Measurements from ENCODE around the gene EFHC2.

EFHC2 gene

GRCh38 chrX:44227991-44228390 lies 115.5 kb downstream of the EFHC2 start:
- TF ChIP-seq CTCF (IDR thresholded peaks at IDR 0.05; ENCODE audit: extremely low read depth, insufficient read depth, missing control alignments): no peak
- DNase-seq (ENCODE audit: low spot score): no peak
- in situ Hi-C loops (cut with MboI; ENCODE audit: low pct_unique_long_range_greater_than_20kb, low sequenced_read_pairs, unreplicated experiment): no loop called here

GRCh38 chrX:44225667-44226066 lies 117.8 kb downstream of the EFHC2 start:
- in situ Hi-C loops (cut with MboI; ENCODE audit: low pct_unique_long_range_greater_than_20kb, low sequenced_read_pairs, unreplicated experiment): no loop called here
- no peak for TF ChIP-seq CTCF (IDR thresholded peaks at IDR 0.05; ENCODE audit: extremely low read depth, insufficient read depth, missing control alignments)
- DNase-seq (ENCODE audit: low spot score): no peak

GRCh38 chrX:44224760-44225159 lies 118.7 kb downstream of the EFHC2 start:
- in situ Hi-C loops (cut with MboI; ENCODE audit: low pct_unique_long_range_greater_than_20kb, low sequenced_read_pairs, unreplicated experiment): no loop called here

GRCh38 chrX:44223150-44223549 lies 120.3 kb downstream of the EFHC2 start:
- in situ Hi-C loops (cut with MboI; ENCODE audit: low pct_unique_long_range_greater_than_20kb, low sequenced_read_pairs, unreplicated experiment): no loop called here
- no peak for DNase-seq (ENCODE audit: low spot score)
- no peak for TF ChIP-seq CTCF (IDR thresholded peaks at IDR 0.05; ENCODE audit: extremely low read depth, insufficient read depth, missing control alignments)

More at GRCh38 chrX:44224760-44225159, 118.7 kb downstream of the EFHC2 start:
- no peak for DNase-seq (ENCODE audit: low spot score)
- TF ChIP-seq CTCF (IDR thresholded peaks at IDR 0.05; ENCODE audit: extremely low read depth, insufficient read depth, missing control alignments): no peak

GRCh38 chrX:44218465-44218864 lies 125.0 kb downstream of the EFHC2 start:
- TF ChIP-seq CTCF (IDR thresholded peaks at IDR 0.05; ENCODE audit: extremely low read depth, insufficient read depth, missing control alignments): no peak
- DNase-seq (ENCODE audit: low spot score): no peak
- in situ Hi-C loops (cut with MboI; ENCODE audit: low pct_unique_long_range_greater_than_20kb, low sequenced_read_pairs, unreplicated experiment): no loop called here

GRCh38 chrX:44216171-44216570 lies 127.3 kb downstream of the EFHC2 start:
- in situ Hi-C loops (cut with MboI; ENCODE audit: low pct_unique_long_range_greater_than_20kb, low sequenced_read_pairs, unreplicated experiment): no loop called here
- no peak for TF ChIP-seq CTCF (IDR thresholded peaks at IDR 0.05; ENCODE audit: extremely low read depth, insufficient read depth, missing control alignments)
- DNase-seq (ENCODE audit: low spot score): no peak

GRCh38 chrX:44203791-44204190 lies 139.7 kb downstream of the EFHC2 start:
- in situ Hi-C loops (cut with MboI; ENCODE audit: low pct_unique_long_range_greater_than_20kb, low sequenced_read_pairs, unreplicated experiment): no loop called here
- DNase-seq (ENCODE audit: low spot score): no peak
- no peak for TF ChIP-seq CTCF (IDR thresholded peaks at IDR 0.05; ENCODE audit: extremely low read depth, insufficient read depth, missing control alignments)
